ENCODE measurements around the gene CCDC159. TPM values are rescaled to one million over a fixed set of nuclear protein-coding genes. Genes with fewer than 3 reads are reported as not detected.

Gene CCDC159
- total and polyA plus RNA-seq, 2 donors (not counting 1 experiment from before 2014, with no cell fraction given) = 57.5 to 128 TPM

DNA sequence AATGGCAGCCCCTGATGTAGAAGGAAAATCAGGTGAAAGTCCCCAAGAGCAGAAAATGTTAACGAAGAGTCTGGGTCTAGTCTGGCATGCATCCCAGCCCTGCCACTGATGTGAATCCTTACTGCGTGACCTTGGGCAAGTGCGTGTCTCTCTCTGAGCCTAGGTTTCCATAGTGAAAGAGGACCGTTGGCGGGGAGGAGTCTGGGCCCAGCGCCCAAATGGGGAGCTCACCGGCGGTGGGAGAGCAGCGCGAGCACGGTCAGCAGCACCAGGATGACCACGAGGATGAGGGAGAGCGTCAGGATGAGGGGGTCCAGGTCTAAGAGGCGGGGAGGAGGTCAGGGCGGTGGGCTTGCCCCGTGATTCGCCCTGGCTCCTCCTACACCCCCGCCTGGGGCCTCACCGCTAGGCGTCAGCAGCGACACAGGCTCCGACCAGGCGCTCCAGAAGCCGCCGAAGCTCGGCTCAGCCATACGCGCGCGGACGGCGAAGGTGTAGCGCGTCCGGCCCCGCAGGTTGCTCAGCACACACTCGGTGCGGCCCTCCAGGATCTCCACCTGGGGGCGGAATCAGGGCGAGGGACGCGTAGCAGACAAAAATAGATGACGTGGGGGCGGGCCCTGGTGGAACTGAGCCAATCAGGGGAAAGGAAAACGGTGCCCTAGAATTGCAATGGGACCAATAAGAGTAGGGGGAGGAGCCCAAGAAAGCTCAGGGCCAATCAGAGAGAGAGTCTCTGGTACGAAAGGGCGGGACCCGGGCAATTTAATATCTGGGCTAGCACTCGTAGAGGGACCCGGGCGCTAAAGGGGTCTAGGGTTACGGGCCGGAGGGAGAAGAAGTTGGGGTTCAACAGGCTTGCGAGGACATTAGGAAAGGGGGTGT is 34.6 kb downstream of the CCDC159 start:
- Histone ChIP-seq H3K9ac (ENCODE audit: low read length) (peak overlapping the region; percentile 68), H3K79me2 (ENCODE audit: control insufficient read depth, insufficient read depth, low read length) (peaks cover 9% of the 10 kb centered on the region), H2AFZ (ENCODE audit: insufficient read depth, low read depth, low read length, poor library complexity, severe bottlenecking) (peak overlapping the region; percentile 81), H3K4me1 (ENCODE audit: control insufficient read depth in 2 of 2, insufficient read depth in 2 of 2, low read length in 2 of 2) (peaks cover 46 to 57% of the 10 kb centered on the region in 2 donors), H3K4me3 (ENCODE audit: control extremely low read depth in 1 of 5, extremely low read depth in 1 of 5, insufficient read depth in 1 of 5, low read depth in 2 of 5, low read length in 4 of 5) (peak overlapping the region; percentile 51 to 65 (median 60)), H3K27ac (ENCODE audit: low read length in 2 of 2) (peak overlapping the region; percentile 87 to 93), H3K9me3 (ENCODE audit: control extremely low read depth in 1 of 3, control insufficient read depth in 2 of 3, insufficient read depth in 1 of 3, low read length in 2 of 3) (peaks cover 0 to 11% (median 0%) of the 10 kb centered on the region in 3 donors), H3K4me2 (replicated peaks; ENCODE audit: low read depth, low read length, poor library complexity, severe bottlenecking) (peak overlapping the region; percentile 91), H3K36me3 (replicated peaks in 1 of 2; ENCODE audit: control extremely low read depth in 1 of 2, control insufficient read depth in 1 of 2, extremely low read depth in 1 of 2, insufficient read depth in 2 of 2, low read length in 1 of 2) (no peaks in the 10 kb centered on the region), H4K20me1 (ENCODE audit: control insufficient read depth, insufficient read depth, low read length, poor library complexity, severe bottlenecking) (no peaks in the 10 kb centered on the region), H3K27me3 (replicated peaks in 1 of 4; ENCODE audit: control extremely low read depth in 1 of 4, control insufficient read depth in 3 of 4, insufficient read depth in 4 of 4, low read length in 3 of 4) (peaks cover 0 to 6% (median 2%) of the 10 kb centered on the region in 4 experiments)
- Mint-ChIP-seq H3K4me3 (peak overlapping the region; percentile 94), H3K27ac (peak overlapping the region; percentile 95), H3K9me3 (ENCODE audit: insufficient read depth) (no peaks in the 10 kb centered on the region), H3K4me1 (peaks cover 48% of the 10 kb centered on the region), H3K27me3 (no peaks in the 10 kb centered on the region)
- peak; percentile 82 for ATAC-seq (ENCODE audit: low read depth)
- 1% methylated on average over 54 of the region's 54 CpGs for WGBS (ENCODE audit: insufficient coverage)
- CTCF ChIA-PET = interaction anchor here (0.6 to 4.0 kb wide), 36 partner anchors 10 to 516 kb away, joined by 3 to 41 read pairs (median 4); partner anchors contain the start of genes CCDC159, ELAVL3, ELOF1 and ODAD3
- peak; percentile 99 for DNase-seq
- intact Hi-C loops (cut with micrococcal nuclease) = loop anchor here (1.0 to 2.0 kb wide), 6 partner anchors 41 to 357 kb away; partner anchors contain the start of genes ODAD3, PRKCSH and ZNF823
- no peak for TF ChIP-seq EZH2 (IDR thresholded peaks at IDR 0.05; ENCODE audit: borderline replicate concordance, insufficient read depth, low read depth, low read length, poor library complexity, severe bottlenecking)
- TF ChIP-seq, protein P1, sequence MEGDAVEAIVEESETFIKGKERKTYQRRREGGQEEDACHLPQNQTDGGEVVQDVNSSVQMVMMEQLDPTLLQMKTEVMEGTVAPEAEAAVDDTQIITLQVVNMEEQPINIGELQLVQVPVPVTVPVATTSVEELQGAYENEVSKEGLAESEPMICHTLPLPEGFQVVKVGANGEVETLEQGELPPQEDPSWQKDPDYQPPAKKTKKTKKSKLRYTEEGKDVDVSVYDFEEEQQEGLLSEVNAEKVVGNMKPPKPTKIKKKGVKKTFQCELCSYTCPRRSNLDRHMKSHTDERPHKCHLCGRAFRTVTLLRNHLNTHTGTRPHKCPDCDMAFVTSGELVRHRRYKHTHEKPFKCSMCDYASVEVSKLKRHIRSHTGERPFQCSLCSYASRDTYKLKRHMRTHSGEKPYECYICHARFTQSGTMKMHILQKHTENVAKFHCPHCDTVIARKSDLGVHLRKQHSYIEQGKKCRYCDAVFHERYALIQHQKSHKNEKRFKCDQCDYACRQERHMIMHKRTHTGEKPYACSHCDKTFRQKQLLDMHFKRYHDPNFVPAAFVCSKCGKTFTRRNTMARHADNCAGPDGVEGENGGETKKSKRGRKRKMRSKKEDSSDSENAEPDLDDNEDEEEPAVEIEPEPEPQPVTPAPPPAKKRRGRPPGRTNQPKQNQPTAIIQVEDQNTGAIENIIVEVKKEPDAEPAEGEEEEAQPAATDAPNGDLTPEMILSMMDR (IDR thresholded peaks at IDR 0.05) = peak; percentile 89
- POLR2A ChIA-PET = interaction anchor here (0.5 to 2.0 kb wide), 9 partner anchors 35 to 606 kb away, joined by 3 to 16 read pairs (median 5); partner anchors contain the start of genes CCDC159, ODAD3, PRKCSH and RGL3

Data from B cell (primary cell).